Measurements from ENCODE around the gene ANAPC2. TPM values are rescaled to one million over a fixed set of nuclear protein-coding genes. Genes with fewer than 3 reads are reported as not detected.

The ANAPC2 gene
- total RNA-seq, 2 donors from 2014 or later = 31.2 to 32.5 TPM

- no peak for DNase-seq
- intact Hi-C loops (cut with DNase I) = loop anchor here in 1 of 2 donors (10.0 kb wide), 1 partner anchor 58 kb away; no protein-coding TSS in a partner anchor
- ATAC-seq = no peak
Measured at GRCh38 chr9:137182836-137183235, 5.5 kb downstream of the ANAPC2 start.

- ATAC-seq (no peak), DNase-seq (no peak)
- intact Hi-C loops (cut with DNase I) = loop anchor here in 1 of 2 donors (10.0 kb wide), 1 partner anchor 57 kb away; no protein-coding TSS in a partner anchor
Measured at GRCh38 chr9:137181680-137182079, 6.7 kb downstream of the ANAPC2 start.

- intact Hi-C loops (cut with DNase I) = loop anchor here in 1 of 2 donors (10.0 kb wide), 1 partner anchor 56 kb away; no protein-coding TSS in a partner anchor
- ATAC-seq (no peak), DNase-seq (no peak)
Measured at GRCh38 chr9:137180491-137180890, 7.9 kb downstream of the ANAPC2 start.

- intact Hi-C loops (cut with DNase I) = loop anchor here in 1 of 2 donors (10.0 kb wide), 1 partner anchor 55 kb away; no protein-coding TSS in a partner anchor
- ATAC-seq (no peak), DNase-seq (no peak)
Measured at GRCh38 chr9:137179761-137180160, 8.6 kb downstream of the ANAPC2 start.

- no peak for DNase-seq
- intact Hi-C loops (cut with DNase I) = no loop called here
- ATAC-seq = no peak
Measured at GRCh38 chr9:137178939-137179630, 9.3 kb downstream of the ANAPC2 start.

- intact Hi-C loops (cut with DNase I) = no loop called here
- ATAC-seq = no peak
- no peak for DNase-seq
Measured at GRCh38 chr9:137178201-137178938, 10.0 kb downstream of the ANAPC2 start.

GRCh38 chr9:137176302-137177182 lies 11.8 kb downstream of the ANAPC2 start:
- peak in 1 of 2 donors; percentile 19 for ATAC-seq
- DNase-seq = no peak
- intact Hi-C loops (cut with DNase I) = no loop called here

- ATAC-seq = no peak
- intact Hi-C loops (cut with DNase I) = no loop called here
- DNase-seq = no peak
Measured at GRCh38 chr9:137175345-137175961, 12.9 kb downstream of the ANAPC2 start.

GRCh38 chr9:137174722-137175293 lies 13.6 kb downstream of the ANAPC2 start:
- ATAC-seq (no peak), DNase-seq (no peak)
- intact Hi-C loops (cut with DNase I) = no loop called here

GRCh38 chr9:137173796-137174664 lies 14.3 kb downstream of the ANAPC2 start:
- DNase-seq (no peak), ATAC-seq (no peak)
- intact Hi-C loops (cut with DNase I) = no loop called here

GRCh38 chr9:137172901-137173795 lies 15.2 kb downstream of the ANAPC2 start:
- intact Hi-C loops (cut with DNase I) = no loop called here
- DNase-seq = no peak
- no peak for ATAC-seq

GRCh38 chr9:137171149-137171900 lies 17.0 kb downstream of the ANAPC2 start:
- intact Hi-C loops (cut with DNase I) = no loop called here
- no peak for ATAC-seq

GRCh38 chr9:137170486-137171148 lies 17.7 kb downstream of the ANAPC2 start:
- DNase-seq (no peak), ATAC-seq (no peak)
- intact Hi-C loops (cut with DNase I) = no loop called here

More at GRCh38 chr9:137171149-137171900, 17.0 kb downstream of the ANAPC2 start:
- no peak for DNase-seq

- intact Hi-C loops (cut with DNase I) = no loop called here
Measured at GRCh38 chr9:137169896-137170358, 18.4 kb downstream of the ANAPC2 start, which contains the start of gene LRRC26. TSS of gene LRRC26 (minus strand) at chr9:137170051. CDS start at chr9:137169943, 108 bp downstream.

More at GRCh38 chr9:137169896-137170358, 18.4 kb downstream of the ANAPC2 start, which contains the start of gene LRRC26:
- ATAC-seq = no peak
- no peak for DNase-seq

Measured in left cardiac atrium (tissue), 4 donors.